HG02840 (cell line): ENCODE results near the gene DRC1.

Experiments used
- ATAC-seq: cut with Tn5 transposase; IDR thresholded peaks from one replicate; pipeline ENCODE4 v1.9.1; 2021; ENCODE audit warnings: mild to moderate bottlenecking, moderate library complexity, moderate number of reproducible peaks; ENCODE audit not compliant: unreplicated experiment, low FRiP score

DRC1 gene

DNA sequence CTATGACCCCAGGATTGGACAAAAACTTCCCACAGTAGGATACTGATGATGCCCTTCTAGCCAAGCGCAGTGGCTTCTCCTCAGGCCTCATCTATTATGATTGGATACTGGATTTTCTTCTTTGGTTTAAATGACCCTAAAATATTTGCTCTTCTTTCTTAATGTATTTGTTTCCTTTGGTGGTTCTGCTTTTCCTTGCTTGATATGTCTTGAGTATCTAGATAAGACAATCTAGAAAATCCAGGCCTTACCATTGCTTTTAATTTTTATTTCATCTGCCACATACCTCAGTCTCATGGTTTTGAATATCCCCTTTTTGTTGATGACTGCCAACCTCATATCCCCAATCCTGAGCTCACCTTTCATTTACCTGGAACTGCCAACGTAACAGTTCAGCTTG, 40.6 kb downstream of the DRC1 start:
- no peak for ATAC-seq

DNA sequence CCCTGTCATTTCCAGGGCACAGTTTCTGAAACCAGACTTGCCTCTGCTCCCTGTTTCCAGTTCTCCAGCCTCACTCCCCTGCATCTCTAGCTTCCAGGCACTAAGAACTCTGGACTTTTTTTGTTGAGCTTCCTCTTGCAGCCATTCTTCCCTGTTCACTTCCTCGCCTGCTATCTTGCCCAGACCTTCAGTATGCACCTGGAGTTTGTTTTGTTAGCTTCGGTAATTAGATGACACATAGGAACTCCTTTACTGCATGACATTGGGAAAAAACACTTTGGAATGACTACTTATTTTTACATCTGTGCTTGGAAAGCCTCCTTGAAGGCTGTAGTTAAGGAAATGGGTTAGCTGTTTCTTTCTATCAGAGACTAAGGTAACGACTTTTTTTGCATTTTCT, 41.0 kb downstream of the DRC1 start:
- ATAC-seq: no peak

DNA sequence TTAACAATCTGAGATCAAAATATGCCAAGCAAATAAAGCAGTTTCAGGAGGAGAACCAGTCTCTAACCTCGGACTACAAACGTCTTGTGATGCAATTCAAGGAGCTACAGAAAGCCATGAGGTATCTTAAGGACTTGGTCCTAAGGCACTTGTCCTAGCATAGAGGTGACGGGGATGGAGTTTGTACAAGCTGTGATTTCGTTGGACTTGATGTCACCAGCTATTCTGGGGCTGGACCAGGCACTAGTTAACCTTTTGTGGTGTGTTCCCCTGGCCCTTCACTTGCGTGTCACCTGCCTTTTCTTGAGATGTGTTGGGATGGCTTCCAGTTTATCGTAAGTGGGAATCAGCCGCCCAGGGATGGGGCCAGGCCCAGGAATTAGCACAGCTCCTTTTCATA, 42.5 kb downstream of the DRC1 start:
- ATAC-seq: no peak

DNA sequence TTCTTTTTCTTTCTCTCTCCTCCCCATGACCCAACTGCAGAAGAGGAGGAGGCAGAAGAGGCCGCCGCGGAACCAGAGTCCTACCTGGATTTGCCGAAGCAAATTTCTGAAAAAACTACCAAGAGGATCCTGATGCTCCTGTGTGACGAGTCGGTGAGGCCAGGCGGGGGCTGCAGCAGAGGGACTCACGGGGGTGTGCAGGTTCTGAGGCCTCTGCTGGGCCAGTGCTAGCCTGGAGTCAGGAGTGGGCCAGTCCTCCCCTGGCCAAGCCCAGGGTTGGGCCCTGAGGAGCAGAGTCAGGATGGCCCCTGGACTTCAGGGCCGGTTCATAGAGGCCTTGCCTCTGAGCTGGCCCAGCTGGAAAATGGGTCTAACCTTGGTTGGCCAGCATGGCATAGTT, 46.9 kb downstream of the DRC1 start:
- no peak for ATAC-seq

DNA sequence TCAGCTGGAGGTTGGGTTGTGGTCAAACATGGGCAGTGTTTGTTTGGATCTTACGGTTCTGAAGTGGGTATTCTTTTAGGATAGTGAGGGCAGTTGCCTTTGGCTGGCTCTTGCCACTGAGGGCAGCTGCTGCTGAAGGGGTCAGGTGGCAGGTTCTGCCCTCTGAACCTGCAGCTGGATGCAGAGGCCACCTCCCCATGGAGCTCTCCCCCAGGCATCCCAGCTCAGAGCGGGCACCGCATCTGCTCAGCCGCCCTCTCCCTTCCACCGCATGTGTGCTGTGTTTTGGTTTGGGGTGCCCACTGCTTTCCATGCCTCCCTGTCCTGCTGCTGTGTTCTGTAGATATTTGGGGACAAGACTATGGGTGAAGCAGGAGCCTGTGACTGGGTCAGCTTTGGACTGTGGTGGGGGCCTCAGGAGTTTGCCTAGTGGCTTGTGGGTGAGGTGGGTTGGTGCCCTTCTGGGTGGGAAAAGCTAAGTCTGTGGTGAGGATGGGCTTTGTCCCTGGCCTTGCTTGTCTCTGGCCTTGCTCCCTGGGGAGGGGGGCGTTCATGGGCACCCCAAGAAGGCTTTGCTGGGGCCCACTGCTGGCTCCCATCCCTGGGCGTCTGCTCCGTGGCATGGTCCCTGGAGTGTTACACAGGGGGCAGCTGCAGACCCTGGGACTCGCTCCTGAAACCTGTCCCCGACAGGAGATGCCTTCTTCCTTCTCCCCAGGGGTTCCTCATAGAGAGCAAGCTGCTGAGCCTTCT, 47.7 kb downstream of the DRC1 start:
- ATAC-seq: no peak

DNA sequence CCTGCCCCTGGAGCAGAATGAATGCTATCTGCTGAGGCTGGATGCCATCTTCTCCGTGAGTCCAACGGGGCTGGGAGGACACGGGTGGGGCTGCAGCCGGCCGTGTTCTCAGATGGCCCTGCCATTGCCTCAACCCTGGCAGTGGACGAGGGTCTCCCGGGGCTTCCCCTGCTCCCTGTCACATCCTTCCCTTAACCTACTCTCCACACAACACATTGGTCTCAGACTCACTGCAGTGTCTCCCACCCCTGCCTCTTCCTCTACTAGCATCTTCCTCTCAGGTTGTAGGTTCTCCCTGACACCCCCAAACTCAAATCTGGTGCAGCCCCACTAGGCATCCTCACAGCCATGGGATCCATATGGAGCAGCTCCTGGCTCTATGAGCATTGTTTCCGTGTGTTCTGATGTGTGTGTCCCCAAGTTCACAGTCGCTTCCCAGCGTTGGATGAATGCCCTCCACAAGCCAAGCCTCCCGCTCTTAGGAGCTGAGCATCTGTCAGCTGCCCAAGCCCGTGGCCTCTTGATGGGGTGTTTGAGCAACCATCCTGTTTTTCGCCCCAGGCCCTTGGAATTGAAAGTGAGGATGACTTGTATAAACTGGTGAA, 48.4 kb downstream of the DRC1 start:
- no peak for ATAC-seq

DNA sequence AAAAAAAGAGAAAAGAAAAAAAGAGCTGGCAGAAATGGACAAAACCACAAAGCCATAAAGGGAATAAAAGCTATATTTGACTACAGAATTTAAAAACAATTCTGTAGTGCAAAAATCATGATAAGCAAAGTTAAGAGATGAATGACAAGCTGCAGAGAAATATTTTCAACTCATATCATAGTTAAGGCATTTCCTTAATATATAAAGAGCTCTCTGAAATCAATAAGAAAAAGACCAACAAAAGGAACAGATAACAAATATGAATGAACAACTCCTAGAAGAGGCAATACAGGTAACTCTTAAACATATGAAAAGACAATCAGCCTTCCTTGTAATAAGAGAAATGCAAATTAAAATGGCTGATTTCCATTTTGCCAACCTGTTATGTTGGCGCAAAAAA, 50.0 kb downstream of the DRC1 start:
- ATAC-seq: no peak

DNA sequence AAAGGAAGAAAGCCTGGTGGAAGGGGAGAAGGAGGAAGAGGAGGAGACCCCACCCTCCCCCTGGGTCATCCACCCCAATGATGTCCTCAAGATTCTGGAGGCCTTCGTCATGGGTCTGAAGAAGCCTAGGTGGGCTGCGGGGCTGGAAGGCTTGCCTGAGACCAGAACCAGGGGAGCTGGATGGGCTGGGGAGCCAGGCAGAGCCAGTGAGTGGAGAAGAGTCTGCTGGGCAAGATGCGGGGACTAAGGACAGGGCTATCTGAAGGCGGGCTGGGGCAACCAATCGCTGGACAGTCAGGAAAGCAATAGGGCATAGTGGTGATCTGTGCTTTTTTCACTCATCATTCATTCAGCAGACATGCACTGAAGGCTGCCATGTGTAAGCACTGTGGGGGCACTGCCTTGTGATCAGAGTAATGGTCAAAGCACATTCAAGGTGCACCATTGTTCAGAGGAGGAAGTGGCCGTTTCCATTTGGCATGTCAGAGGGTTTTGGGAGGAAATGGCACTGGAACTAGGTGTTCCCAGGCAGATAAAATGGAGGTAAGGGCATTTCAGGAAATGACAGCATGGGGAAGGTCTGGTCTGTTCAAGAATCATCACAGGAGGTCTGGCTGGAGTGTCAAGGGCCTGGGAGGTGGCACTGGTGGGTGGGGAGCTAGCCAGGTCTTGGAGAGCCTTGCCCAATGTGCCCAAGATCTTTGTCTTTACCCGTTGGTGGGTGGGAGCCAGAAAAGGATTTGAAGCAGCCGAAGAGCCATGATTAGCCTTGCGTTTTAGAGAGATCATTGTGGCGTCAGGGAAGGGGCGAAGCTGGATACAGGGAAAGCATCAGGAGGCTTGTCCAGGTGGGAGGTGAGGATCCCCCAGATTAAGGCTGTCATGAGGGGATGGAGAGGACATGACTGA, 52.0 kb downstream of the DRC1 start:
- no peak for ATAC-seq

DNA sequence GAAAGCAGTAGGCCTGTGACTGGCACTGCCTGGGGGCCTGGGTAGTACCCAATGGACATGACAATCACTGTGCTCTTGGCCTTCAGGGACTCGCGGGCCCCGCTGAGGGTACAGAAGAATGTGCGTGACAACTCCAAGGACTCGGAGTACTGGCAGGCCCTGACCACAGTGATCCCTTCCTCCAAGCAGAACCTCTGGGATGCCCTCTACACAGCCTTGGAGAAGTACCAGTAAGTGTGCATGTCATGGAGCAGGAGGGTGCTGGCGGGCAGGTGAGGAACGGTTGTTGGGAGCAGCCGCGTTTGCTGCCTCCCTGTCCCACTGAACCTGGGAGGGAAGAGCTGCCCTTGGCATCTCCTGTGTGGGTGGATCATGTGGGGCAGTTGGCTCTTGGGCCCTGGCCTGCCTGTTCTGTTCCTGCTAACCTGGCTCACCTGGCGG, 52.9 kb downstream of the DRC1 start:
- no peak for ATAC-seq

DNA sequence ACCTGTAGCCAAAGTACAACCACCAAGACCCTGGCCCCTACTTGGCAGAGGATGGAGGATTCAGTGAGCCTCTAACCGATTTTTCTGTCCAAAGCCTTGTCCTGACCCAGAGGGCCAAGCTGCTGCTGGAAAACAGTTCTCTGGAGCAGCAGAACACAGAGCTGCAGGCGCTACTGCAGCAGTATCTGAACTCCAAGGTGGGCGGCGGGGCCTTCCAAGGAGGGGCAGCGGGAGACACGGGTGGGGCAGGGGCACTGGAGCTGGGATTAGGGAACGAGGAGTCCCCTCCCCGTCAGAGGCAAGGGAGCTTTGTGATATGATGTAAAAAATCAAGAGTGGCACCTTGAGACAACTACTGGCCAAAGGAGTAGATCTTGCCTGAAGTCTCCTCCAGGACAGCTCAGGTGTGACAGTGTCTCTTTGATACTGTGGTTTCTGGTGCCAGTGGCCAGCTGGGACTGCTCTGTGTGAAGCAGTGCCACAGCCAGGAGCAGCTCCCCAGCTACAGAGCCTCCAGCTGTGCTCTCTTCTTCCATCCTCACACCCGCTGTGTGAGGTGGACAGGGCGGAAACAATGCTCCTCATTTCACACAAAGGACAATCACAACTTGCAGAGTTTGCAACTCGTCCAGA, 53.4 kb downstream of the DRC1 start:
- no peak for ATAC-seq

DNA sequence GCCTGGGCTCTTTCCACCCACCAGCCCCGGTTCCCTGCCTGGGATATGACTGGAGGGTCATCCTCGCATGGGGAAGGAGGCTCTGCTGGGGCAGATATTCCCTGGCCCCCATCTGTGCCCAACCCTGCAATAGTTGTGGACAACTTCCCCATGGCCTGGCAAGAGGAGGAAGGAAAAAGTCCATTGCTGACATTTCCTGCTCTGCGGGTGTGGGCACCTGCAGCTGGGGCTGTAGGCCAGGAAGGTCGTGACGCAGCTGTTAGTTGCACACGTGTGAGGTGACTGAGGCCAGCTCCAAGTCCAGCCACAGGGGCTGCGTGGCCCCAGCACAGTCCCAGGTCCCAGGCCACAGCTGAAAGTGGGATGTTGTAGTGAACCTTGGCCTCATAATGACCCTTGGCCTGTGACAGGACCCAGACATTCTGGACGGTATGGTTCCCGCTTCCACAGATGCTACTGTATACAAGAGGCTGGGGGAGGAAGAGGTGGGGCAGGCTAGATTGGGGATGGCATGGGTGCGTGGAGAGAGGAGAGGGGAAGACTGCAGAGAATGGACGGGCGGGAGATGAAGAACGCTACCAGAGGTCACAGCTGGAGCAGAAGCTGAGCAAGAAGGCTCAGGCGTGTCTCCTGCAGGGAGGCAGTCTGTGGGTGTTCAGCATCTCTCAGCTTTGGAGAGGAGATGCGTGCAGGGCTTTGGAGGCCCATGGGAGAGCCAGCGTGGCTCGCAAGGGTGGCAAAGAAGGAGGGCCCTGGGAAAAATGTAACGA, 54.1 kb downstream of the DRC1 start:
- ATAC-seq: no peak

DNA sequence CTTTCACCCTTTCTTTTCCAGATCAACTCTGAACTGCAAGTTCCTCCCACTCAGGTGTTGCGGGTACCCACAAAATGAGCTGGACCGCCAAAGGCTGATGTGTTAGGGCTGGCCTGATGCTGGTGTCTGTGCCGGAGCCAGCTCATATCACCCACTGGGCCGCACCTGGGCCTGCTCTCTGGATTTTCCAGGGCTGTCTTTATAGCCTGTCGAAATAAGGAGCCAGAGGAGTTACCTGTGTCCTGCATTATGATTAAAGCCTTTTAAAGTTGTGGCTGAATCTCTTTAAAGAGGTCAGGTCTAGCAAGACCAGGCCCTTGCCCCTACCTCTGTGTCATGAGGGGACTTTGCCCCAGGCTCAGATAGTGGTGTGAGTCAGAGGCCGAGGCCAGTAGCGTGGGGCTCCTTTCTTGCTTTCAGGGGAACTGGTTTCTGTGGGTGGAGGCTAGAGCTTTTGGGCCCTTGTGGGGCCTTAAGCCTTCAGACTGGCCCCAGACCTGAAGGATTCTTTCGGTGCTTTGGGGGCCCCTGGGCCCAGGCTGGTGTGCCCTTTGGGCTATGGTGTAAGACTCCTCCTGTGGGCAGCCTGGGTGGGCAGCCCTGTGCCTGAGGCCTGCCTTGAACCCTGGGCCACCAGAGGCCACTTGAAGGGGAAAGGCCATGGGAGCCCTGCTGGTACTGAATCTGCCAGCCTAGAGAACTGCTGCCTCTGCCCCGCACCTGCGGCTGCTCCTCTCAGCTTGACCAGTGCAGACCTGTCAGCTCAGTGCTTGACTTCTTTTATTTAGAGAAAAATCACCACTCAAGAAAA, 54.9 kb downstream of the DRC1 start:
- ATAC-seq: no peak

DNA sequence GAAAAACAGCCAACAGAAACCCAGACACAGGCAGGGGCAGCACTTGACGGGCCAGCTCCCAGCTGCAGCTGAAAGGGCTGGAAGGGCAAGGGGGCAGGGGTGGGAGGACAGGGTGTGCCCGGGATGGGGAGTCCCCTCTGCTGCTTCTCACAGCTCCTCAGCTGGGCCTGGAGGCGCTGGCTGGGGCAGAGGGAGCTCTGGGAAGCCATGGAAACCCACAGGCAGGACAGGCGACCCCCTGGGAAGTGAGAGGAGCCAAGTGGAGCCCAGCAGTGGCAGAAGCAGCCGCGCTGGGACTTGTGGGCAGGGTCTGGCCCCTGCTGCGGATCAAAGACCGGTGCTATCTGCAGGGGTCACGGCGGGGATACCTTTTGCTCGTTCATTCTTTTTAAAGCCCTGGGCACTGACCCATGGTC, 55.5 kb downstream of the DRC1 start:
- no peak for ATAC-seq

DNA sequence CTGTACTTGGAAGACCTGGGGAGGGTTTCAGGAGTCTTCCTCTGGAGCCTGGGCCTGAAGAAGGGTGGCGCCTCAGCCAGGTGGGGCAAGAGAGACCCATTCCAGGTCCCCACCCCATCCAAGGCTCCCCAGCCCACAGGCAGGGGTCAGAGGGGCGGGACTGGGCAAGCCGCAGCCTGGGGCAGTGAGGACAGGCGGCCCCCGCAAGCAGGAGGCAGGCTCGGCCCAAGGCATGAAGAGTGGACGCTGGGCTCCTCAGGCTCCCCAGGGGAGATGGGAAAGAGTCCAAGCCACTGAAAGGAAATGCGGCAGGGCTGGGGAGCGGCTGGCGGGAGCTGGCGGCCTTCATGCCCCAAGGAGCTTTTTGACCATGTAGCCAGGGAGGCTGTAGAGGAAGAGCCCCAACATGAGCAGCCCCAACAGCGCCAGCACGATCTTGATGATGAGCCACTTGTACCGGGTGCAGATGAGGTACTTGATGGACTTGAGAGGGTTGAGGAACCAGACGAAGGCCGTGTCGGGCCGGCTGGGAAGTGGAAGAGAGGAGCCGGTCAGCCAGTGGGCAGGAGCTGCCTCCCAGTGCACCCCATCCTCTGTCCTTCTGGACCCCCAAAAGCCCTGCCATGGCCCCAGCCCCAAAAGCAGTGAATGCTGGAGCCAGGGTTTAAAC, 56.1 kb downstream of the DRC1 start:
- ATAC-seq: no peak

DNA sequence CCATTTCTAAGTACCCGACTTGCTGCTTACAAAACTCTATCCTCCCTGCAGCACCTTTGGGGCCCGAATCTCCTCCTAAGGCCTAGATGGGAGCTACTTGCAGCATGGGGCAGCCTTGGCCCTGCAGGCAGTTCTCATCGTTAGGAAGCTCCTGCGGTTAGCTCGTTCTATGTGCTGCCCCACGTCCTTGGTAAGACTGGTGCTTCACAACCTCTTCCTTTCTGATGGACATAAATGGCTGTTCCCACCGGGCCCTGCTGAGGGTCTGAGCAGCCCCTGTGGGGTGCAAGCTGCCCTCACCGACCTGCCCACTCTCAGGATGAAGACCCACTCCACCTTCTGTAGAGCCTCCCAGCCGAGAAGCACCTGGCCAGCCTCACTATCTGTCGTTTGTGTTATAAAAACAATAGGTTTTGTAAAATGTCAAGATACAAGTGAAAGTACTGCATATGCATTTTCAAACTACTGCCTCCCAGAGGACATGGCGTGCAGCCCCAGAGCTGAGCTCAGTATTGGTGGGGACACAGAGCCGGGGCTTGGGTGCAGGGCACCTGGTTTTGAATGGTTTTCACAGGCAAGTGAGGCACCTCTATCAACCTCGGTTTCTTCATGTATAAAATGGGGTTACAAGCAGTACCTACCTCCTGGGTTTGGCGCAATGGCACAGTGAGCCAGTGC, 56.8 kb downstream of the DRC1 start:
- no peak for ATAC-seq

DNA sequence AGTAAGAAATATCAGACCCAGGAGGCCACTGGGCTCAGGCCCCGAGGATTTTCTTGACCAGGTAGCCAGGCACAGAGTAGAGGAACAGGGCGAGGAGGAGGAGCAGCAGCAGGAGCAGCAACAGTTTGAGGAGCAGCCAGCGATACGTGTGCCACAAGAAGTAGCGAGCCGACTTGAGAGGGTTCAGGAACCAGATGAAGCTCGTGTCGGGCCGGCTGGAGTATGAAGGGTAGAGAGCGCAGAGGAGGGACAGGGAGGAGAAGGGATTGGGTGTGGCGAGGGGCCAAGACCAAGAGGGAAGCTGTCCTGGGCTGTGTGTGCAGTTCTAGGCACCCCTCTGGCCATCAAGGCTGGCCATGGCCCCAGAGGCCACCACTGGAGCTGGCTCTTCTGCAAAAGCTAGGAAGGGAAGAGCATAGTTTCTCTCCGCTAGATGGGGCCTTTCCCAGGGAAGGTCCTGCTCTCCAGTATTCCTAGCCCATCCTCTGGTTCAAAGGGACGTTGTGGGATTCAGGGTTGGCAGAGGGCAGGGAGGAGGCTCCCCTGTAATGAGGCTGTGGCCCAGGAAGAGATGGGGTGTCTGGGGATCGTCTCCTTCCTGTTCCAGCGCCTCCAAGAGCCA, 58.4 kb downstream of the DRC1 start:
- no peak for ATAC-seq

DNA sequence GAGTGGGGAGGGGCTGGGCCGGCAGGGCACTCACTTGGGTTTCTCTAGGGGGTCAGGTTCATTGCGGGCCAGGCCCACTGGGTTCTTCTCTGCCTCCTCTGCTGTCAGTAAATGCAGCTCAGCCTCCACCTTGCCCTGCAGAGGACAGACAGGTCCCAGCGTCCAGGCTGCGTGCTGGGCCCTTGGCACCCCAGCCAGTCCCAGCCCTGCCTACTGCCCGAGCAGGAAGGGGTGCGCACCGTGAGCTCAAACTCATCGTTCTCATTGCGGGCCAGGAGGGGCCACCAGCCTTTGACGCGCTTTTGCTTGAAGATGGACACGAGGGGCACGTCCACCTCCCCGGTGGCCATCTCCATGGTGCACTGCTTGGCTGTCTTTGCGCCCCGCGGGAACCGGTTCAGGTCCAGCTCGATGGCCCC, 58.9 kb downstream of the DRC1 start:
- ATAC-seq: no peak

DNA sequence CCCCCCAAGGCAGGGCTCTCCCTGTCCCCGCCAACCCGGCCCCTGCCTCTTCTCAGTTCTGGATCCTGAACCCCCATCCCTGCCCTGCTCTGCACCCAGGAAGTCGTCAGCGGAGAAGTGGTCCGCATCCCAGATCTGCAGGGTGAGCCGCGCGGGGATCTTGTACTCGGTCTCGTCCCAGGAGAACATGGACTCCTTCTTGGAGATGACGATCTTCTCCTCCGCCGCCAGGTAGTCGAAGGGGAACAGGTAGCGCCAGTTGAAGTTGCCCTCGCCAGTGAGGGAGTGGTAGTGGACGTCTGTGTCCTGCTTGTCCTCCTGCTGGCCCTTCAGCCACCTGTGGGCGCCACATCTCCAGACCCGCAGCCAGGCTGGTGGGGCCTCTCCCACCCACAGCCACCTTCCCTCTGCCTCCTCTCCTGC, 59.9 kb downstream of the DRC1 start:
- no peak for ATAC-seq
